ENCODE measurements around the gene TTBK1.

- TF ChIP-seq CTCF (IDR thresholded peaks at IDR 0.05) (peak in 1 of 4 donors; percentile 24), POLR2A (IDR thresholded peaks at IDR 0.05) (peak; percentile 65)
These were observed 22.3 kb downstream of the TTBK1 start for GRCh38 chr6:43265564-43265963.
